Measurements from ENCODE around the gene PDGFD.

DNA sequence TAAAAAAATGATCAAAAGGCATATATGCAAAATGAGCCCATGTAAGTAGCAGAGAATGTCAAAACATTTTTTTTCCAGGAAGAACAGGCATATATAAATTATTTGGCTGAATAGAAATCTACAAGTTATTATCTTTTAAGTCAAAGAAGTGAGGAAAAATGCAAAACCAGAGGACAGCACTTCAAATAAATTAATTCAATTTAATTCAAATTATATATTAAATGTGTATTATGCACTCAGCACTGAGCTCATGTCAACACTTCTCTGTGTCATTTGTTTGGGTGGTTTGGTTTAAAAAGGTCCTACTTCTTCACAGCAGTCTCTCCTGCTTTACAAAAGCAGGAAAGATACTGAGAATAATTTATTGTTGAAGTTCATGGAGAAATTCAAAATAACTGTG is 41.9 kb upstream of the PDGFD start:
- TF ChIP-seq EP300 (IDR thresholded peaks at IDR 0.05) (no peak), CTCF (IDR thresholded peaks at IDR 0.05) (no peak), POLR2A (IDR thresholded peaks at IDR 0.05) (no peak)

Measured in tibial nerve (tissue), 4 donors.